HepG2 (cell line): ENCODE measurements around the gene FANCG. TPM values are rescaled to one million over a fixed set of nuclear protein-coding genes. Genes with fewer than 3 reads are reported as not detected.

Source experiments
- ARNT ChIP-seq: fragments of 450-650 bp; IDR thresholded peaks from 2 replicates; pipeline ENCODE4 v1.6.1; 2017
- BHLHE40 ChIP-seq: IDR thresholded peaks from 2 replicates; pipeline ENCODE4 v1.6.1; 2011; ENCODE audit warnings: low read length, improper control_type of control experiment
- CCAR2 ChIP-seq: fragments of 200-400 bp; formaldehyde crosslinking; optimal IDR thresholded peaks from 2 replicates; pipeline ENCODE3; 2018; ENCODE audit warnings: low read depth, mild to moderate bottlenecking, low read length, moderate library complexity
- SP140L ChIP-seq: sonication (generic); formaldehyde crosslinking; IDR thresholded peaks from 2 replicates; pipeline ENCODE4 v1.4.0; 2020; ENCODE audit warnings: missing genetic modification reagents, borderline replicate concordance
- ZFY ChIP-seq: sonication (generic); formaldehyde crosslinking; IDR thresholded peaks from 2 replicates; pipeline ENCODE4 v1.4.0; 2020; ENCODE audit warnings: missing genetic modification reagents
- ZNF234 ChIP-seq: sonication (generic); formaldehyde crosslinking; conservative IDR thresholded peaks from 2 replicates; pipeline ENCODE4 v1.5.1; 2020; ENCODE audit warnings: mild to moderate bottlenecking, missing genetic modification reagents
- ZNF430 ChIP-seq: sonication (generic); formaldehyde crosslinking; IDR thresholded peaks from 2 replicates; pipeline ENCODE4 v1.9.0; 2021; ENCODE audit warnings: mild to moderate bottlenecking, missing genetic modification reagents
- ZNF446 ChIP-seq: sonication (generic); formaldehyde crosslinking; IDR thresholded peaks from 2 replicates; pipeline ENCODE4 v1.5.0; 2020; ENCODE audit warnings: mild to moderate bottlenecking, missing genetic modification reagents
- ZNF569 ChIP-seq: sonication (generic); formaldehyde crosslinking; IDR thresholded peaks from 2 replicates; pipeline ENCODE4 v1.5.0; 2020; ENCODE audit warnings: mild to moderate bottlenecking, missing genetic modification reagents, moderate library complexity, borderline replicate concordance
- ZNF775 ChIP-seq: sonication (generic); formaldehyde crosslinking; IDR thresholded peaks from 2 replicates; pipeline ENCODE4 v1.4.0; 2020; ENCODE audit warnings: missing genetic modification reagents, mild to moderate bottlenecking, moderate library complexity, borderline replicate concordance
- polyA plus RNA-seq, 8 experiments: library from polyadenylated mRNA; depleted of rRNA in 3 of 8; stranded (reverse) in 7 of 8; unstranded in 1 of 8; fragments of >200 nt; fragmentation: Illumina TruSeq in 4 of 8; extraction: Trizol in 4 of 8; gene quantifications; 2 replicates each; pipeline versions ENCODE4 v1.2.1 to v1.2.3, GENCODE V29; 2011 to 2016; ENCODE audit warnings: low read depth in 4 of 8, missing spikeins in 1 of 8, mixed read lengths in 1 of 8; ENCODE audit not compliant: insufficient read depth in 1 of 8
- total RNA-seq, 5 experiments: library from RNA; depleted of rRNA; stranded (reverse); fragments of >200 nt; fragmentation: Illumina TruSeq; extraction: Trizol; gene quantifications; 2 replicates each; pipeline ENCODE4 v1.2.3, GENCODE V29; 2016; ENCODE audit warnings: low read depth in 1 of 5
- TF ChIP-seq, protein P1 (sequence below): sonication (generic); formaldehyde crosslinking; IDR thresholded peaks from 2 replicates; pipeline ENCODE4 v1.5.1; 2020; ENCODE audit warnings: mild to moderate bottlenecking, moderate library complexity, missing genetic modification reagents
- TF ChIP-seq, protein P2 (sequence below): sonication (generic); formaldehyde crosslinking; IDR thresholded peaks from 2 replicates; pipeline ENCODE4 v1.4.0; 2020; ENCODE audit warnings: mild to moderate bottlenecking, low read depth, missing genetic modification reagents
- TF ChIP-seq, protein P3 (sequence below): sonication (generic); formaldehyde crosslinking; IDR thresholded peaks from 2 replicates; pipeline ENCODE4 v1.5.1; 2020; ENCODE audit warnings: mild to moderate bottlenecking, missing genetic modification reagents, moderate library complexity
- TF ChIP-seq, protein P4 (sequence below): IDR thresholded peaks from 2 replicates; pipeline ENCODE4 v1.6.1; 2016; ENCODE audit warnings: low read depth
- TF ChIP-seq, protein P5 (sequence below): IDR thresholded peaks from 2 replicates; pipeline ENCODE4 v1.6.1; 2018; ENCODE audit warnings: missing genetic modification reagents
- TF ChIP-seq, protein P6 (sequence below): sonication (generic); formaldehyde crosslinking; IDR thresholded peaks from 2 replicates; pipeline ENCODE4 v1.4.0; 2020; ENCODE audit warnings: missing genetic modification reagents, mild to moderate bottlenecking, borderline replicate concordance

Gene FANCG
- total and polyA plus RNA-seq, 2 of the 13 experiments (the other 11 are each of a cell fraction or from before 2014, with no cell fraction given) = 14.4 to 45.1 TPM

DNA sequence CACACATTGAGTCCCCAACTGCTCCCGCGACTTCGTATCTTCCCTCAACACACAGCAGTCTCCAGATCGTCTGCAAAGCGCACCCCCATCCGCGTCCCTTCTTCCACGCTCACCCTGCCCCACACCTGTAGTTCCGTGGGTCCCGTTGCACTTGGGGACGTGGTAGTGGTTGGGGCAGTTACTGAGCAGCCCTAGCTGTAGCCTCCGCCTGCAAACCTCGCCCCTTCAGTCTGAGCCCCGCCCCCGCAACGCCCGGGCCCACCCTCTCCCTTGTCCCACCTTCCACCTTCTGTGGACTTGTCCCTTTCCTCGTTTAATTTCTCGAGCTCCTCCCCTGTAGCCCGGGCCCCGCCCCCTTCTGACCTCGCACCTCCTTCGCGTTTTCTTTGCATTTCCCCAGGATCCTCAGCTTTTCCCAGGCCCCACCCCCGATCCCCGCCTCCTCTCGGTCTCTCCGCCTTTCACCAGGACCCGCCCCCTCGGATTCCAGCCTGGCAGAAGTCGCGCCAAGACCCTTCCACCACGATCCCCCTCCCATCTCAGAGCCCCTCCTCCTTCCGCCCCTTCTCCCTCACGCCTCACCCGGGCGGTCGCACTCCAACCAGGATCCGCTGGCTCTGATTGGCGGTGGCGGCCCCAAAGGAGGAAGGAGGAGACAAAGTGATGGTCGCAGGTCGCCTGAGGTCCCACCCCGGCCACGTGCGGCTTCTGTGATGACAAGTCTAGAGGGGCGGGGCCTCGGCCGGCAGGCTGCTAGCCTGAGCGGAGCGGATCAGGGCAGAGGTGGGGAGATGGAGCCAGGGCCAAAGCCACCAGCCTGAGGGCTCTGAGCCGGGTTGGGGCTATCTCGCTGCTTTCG lies 36.2 kb upstream of the FANCG start, which contains the start of gene ATOSB (continued):
- TF ChIP-seq, protein P1, sequence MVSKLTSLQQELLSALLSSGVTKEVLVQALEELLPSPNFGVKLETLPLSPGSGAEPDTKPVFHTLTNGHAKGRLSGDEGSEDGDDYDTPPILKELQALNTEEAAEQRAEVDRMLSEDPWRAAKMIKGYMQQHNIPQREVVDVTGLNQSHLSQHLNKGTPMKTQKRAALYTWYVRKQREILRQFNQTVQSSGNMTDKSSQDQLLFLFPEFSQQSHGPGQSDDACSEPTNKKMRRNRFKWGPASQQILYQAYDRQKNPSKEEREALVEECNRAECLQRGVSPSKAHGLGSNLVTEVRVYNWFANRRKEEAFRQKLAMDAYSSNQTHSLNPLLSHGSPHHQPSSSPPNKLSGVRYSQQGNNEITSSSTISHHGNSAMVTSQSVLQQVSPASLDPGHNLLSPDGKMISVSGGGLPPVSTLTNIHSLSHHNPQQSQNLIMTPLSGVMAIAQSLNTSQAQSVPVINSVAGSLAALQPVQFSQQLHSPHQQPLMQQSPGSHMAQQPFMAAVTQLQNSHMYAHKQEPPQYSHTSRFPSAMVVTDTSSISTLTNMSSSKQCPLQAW (CRISPR knock-in tag) = peak; percentile 56
- TF ChIP-seq, protein P2, sequence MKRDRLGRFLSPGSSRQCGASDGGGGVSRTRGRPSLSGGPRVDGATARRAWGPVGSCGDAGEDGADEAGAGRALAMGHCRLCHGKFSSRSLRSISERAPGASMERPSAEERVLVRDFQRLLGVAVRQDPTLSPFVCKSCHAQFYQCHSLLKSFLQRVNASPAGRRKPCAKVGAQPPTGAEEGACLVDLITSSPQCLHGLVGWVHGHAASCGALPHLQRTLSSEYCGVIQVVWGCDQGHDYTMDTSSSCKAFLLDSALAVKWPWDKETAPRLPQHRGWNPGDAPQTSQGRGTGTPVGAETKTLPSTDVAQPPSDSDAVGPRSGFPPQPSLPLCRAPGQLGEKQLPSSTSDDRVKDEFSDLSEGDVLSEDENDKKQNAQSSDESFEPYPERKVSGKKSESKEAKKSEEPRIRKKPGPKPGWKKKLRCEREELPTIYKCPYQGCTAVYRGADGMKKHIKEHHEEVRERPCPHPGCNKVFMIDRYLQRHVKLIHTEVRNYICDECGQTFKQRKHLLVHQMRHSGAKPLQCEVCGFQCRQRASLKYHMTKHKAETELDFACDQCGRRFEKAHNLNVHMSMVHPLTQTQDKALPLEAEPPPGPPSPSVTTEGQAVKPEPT (CRISPR knock-in tag) = no peak
- TF ChIP-seq ZFY (CRISPR knock-in tag) (no peak), ARNT (no peak), ZNF775 (CRISPR knock-in tag) (no peak), CCAR2 (no peak), ZNF234 (no peak), ZNF430 (CRISPR knock-in tag) (peak; percentile 11; the same call in 1 of the 2 replicates), SP140L (CRISPR knock-in tag) (no peak), BHLHE40 (peak; percentile 84), ZNF569 (CRISPR knock-in tag) (no peak), ZNF446 (CRISPR knock-in tag) (no peak)
- TF ChIP-seq, protein P3, sequence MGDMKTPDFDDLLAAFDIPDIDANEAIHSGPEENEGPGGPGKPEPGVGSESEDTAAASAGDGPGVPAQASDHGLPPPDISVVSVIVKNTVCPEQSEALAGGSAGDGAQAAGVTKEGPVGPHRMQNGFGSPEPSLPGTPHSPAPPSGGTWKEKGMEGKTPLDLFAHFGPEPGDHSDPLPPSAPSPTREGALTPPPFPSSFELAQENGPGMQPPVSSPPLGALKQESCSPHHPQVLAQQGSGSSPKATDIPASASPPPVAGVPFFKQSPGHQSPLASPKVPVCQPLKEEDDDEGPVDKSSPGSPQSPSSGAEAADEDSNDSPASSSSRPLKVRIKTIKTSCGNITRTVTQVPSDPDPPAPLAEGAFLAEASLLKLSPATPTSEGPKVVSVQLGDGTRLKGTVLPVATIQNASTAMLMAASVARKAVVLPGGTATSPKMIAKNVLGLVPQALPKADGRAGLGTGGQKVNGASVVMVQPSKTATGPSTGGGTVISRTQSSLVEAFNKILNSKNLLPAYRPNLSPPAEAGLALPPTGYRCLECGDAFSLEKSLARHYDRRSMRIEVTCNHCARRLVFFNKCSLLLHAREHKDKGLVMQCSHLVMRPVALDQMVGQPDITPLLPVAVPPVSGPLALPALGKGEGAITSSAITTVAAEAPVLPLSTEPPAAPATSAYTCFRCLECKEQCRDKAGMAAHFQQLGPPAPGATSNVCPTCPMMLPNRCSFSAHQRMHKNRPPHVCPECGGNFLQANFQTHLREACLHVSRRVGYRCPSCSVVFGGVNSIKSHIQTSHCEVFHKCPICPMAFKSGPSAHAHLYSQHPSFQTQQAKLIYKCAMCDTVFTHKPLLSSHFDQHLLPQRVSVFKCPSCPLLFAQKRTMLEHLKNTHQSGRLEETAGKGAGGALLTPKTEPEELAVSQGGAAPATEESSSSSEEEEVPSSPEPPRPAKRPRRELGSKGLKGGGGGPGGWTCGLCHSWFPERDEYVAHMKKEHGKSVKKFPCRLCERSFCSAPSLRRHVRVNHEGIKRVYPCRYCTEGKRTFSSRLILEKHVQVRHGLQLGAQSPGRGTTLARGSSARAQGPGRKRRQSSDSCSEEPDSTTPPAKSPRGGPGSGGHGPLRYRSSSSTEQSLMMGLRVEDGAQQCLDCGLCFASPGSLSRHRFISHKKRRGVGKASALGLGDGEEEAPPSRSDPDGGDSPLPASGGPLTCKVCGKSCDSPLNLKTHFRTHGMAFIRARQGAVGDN = peak; percentile 78
- TF ChIP-seq, protein P4, sequence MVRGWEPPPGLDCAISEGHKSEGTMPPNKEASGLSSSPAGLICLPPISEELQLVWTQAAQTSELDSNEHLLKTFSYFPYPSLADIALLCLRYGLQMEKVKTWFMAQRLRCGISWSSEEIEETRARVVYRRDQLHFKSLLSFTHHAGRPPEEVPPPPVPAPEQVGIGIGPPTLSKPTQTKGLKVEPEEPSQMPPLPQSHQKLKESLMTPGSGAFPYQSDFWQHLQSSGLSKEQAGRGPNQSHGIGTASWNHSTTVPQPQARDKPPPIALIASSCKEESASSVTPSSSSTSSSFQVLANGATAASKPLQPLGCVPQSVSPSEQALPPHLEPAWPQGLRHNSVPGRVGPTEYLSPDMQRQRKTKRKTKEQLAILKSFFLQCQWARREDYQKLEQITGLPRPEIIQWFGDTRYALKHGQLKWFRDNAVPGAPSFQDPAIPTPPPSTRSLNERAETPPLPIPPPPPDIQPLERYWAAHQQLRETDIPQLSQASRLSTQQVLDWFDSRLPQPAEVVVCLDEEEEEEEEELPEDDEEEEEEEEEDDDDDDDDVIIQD (CRISPR knock-in tag) = peak; percentile 55; the same call in 1 of the 2 replicates
- TF ChIP-seq, protein P5, sequence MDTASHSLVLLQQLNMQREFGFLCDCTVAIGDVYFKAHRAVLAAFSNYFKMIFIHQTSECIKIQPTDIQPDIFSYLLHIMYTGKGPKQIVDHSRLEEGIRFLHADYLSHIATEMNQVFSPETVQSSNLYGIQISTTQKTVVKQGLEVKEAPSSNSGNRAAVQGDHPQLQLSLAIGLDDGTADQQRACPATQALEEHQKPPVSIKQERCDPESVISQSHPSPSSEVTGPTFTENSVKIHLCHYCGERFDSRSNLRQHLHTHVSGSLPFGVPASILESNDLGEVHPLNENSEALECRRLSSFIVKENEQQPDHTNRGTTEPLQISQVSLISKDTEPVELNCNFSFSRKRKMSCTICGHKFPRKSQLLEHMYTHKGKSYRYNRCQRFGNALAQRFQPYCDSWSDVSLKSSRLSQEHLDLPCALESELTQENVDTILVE (CRISPR knock-in tag) = no peak
- TF ChIP-seq, protein P6, sequence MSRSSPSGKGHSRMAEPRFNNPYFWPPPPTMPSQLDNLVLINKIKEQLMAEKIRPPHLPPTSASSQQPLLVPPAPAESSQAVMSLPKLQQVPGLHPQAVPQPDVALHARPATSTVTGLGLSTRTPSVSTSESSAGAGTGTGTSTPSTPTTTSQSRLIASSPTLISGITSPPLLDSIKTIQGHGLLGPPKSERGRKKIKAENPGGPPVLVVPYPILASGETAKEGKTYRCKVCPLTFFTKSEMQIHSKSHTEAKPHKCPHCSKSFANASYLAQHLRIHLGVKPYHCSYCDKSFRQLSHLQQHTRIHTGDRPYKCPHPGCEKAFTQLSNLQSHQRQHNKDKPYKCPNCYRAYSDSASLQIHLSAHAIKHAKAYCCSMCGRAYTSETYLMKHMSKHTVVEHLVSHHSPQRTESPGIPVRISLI (CRISPR knock-in tag) = no peak
